ENCODE results near the gene PMAIP1. TPM values are rescaled to one million over a fixed set of nuclear protein-coding genes. Genes with fewer than 3 reads are reported as not detected.
"Not testable (repeated sequence)": the region's sequence is repeated elsewhere in the genome, so short reads cannot be mapped to it uniquely, and the experiment has no call there.

PMAIP1 gene
- 10 to 100 TPM; 92.8 to 98.9 TPM for total RNA-seq

GRCh38 chr18:59899298-59900221 is at the start of gene PMAIP1:
TSS of gene PMAIP1 (plus strand) at chr18:59899996. CDS start at chr18:59900178, 182 bp downstream.
- Mint-ChIP-seq H3K27ac (peak within 1 kb of the TSS; percentile 97), H3K4me3 (peak within 1 kb of the TSS; percentile 92), H3K36me3 (ENCODE audit: low read depth) (peaks cover 44% of the 10 kb centered on the region), H3K27me3 (no peaks in the 10 kb centered on the region), H3K9me3 (no peaks in the 10 kb centered on the region), H3K4me1 (ENCODE audit: low read depth) (peaks cover 30% of the 10 kb centered on the region)
- DNase-seq (peak; percentile 90), ATAC-seq (peak; percentile 80)
- ChIA-PET POLR2A (interaction anchor here (0.6 to 6.3 kb wide), 22 partner anchors 11 to 540 kb away, joined by 3 to 136 read pairs (median 4); partner anchors contain the start of gene LMAN1), CTCF (interaction anchor here (0.9 to 3.3 kb wide), 5 partner anchors 9 to 62 kb away, joined by 3 to 12 read pairs (median 4); no protein-coding TSS in a partner anchor)
- no peak for TF ChIP-seq CTCF (IDR thresholded peaks at IDR 0.05)
- intact Hi-C loops (cut with micrococcal nuclease): loop anchor here (5.0 to 10.0 kb wide), 2 partner anchors 62 to 545 kb away; partner anchors contain the start of gene LMAN1

- H3K27ac Mint-ChIP-seq: no peak overlapping the region
- no peaks in the 10 kb centered on the region for H3K9me3 Mint-ChIP-seq
- intact Hi-C loops (cut with micrococcal nuclease): no loop called here
- ChIA-PET POLR2A (interaction anchor here (0.5 kb wide), 1 partner anchor 71 kb away, joined by 3 read pairs; no protein-coding TSS in a partner anchor), CTCF (no interaction called here)
- peaks cover 18% of the 10 kb centered on the region for H3K4me1 Mint-ChIP-seq (ENCODE audit: low read depth)
- no peaks in the 10 kb centered on the region for H3K36me3 Mint-ChIP-seq (ENCODE audit: low read depth)
- no peak overlapping the region for H3K4me3 Mint-ChIP-seq
- no peak for DNase-seq
- no peak for TF ChIP-seq CTCF (IDR thresholded peaks at IDR 0.05)
- no peaks in the 10 kb centered on the region for H3K27me3 Mint-ChIP-seq
- ATAC-seq: no peak
Measured at GRCh38 chr18:59851784-59852399, 47.9 kb upstream of the PMAIP1 start.

- no peak overlapping the region for H3K27ac Mint-ChIP-seq
- H3K4me3 Mint-ChIP-seq: no peak overlapping the region
- intact Hi-C loops (cut with micrococcal nuclease): no loop called here
- POLR2A ChIA-PET: no interaction called here
- H3K27me3 Mint-ChIP-seq: no peaks in the 10 kb centered on the region
- no peaks in the 10 kb centered on the region for H3K9me3 Mint-ChIP-seq
- CTCF ChIA-PET: interaction anchor here (1.1 kb wide), 1 partner anchor 15 kb away, joined by 4 read pairs; no protein-coding TSS in a partner anchor
- H3K4me1 Mint-ChIP-seq (ENCODE audit: low read depth): peaks cover 11% of the 10 kb centered on the region
- DNase-seq (no peak), ATAC-seq (no peak)
- no peaks in the 10 kb centered on the region for H3K36me3 Mint-ChIP-seq (ENCODE audit: low read depth)
- no peak for TF ChIP-seq CTCF (IDR thresholded peaks at IDR 0.05)
Measured at GRCh38 chr18:59852548-59852947, 47.2 kb upstream of the PMAIP1 start.

- Mint-ChIP-seq H3K9me3 (no peaks in the 10 kb centered on the region), H3K4me1 (ENCODE audit: low read depth) (peaks cover 4% of the 10 kb centered on the region), H3K4me3 (no peak overlapping the region), H3K36me3 (ENCODE audit: low read depth) (no peaks in the 10 kb centered on the region), H3K27me3 (no peaks in the 10 kb centered on the region), H3K27ac (no peak overlapping the region)
- TF ChIP-seq CTCF (IDR thresholded peaks at IDR 0.05): no peak
- CTCF ChIA-PET: interaction anchor here (1.1 kb wide), 1 partner anchor 16 kb away, joined by 4 read pairs; no protein-coding TSS in a partner anchor
- intact Hi-C loops (cut with micrococcal nuclease): no loop called here
- DNase-seq (no peak), ATAC-seq (no peak)
- POLR2A ChIA-PET: no interaction called here
Measured at GRCh38 chr18:59853380-59853779, 46.4 kb upstream of the PMAIP1 start.

- ATAC-seq; POLR2A ChIA-PET; H3K4me3 Mint-ChIP-seq; H3K27me3 Mint-ChIP-seq; H3K9me3 Mint-ChIP-seq; H3K4me1 Mint-ChIP-seq (ENCODE audit: low read depth); H3K27ac Mint-ChIP-seq; DNase-seq; intact Hi-C loops (cut with micrococcal nuclease); H3K36me3 Mint-ChIP-seq (ENCODE audit: low read depth): not testable (repeated sequence)
- CTCF ChIA-PET: interaction anchor here (1.4 kb wide), 1 partner anchor 30 kb away, joined by 3 read pairs; no protein-coding TSS in a partner anchor
Measured at GRCh38 chr18:59853988-59854387, 45.8 kb upstream of the PMAIP1 start.
